H9 (cell line): ENCODE data around the gene PDGFB. TPM values are rescaled to one million over a fixed set of nuclear protein-coding genes. Genes with fewer than 3 reads are reported as not detected.

Experiments used
- DNase-seq: peaks from one replicate; pipeline ENCODE4 v3.0.0-alpha.2; 2017
- H2AFZ ChIP-seq: one replicate; pipeline ENCODE4 v1.6.1; 2013; ENCODE audit warnings: mild to moderate bottlenecking, low read length, control low read depth, moderate library complexity
- H2AK5ac ChIP-seq: 2 replicates; pipeline ENCODE4 v1.6.1; 2013; ENCODE audit warnings: low read length, control low read depth, mixed read lengths; ENCODE audit not compliant: insufficient read length
- H2BK120ac ChIP-seq: one replicate; pipeline ENCODE4 v1.6.1; 2013; ENCODE audit warnings: low read depth, mild to moderate bottlenecking, low read length, control low read depth, inconsistent platforms; ENCODE audit not compliant: poor library complexity, severe bottlenecking
- H2BK12ac ChIP-seq: 2 replicates; pipeline ENCODE4 v1.6.1; 2013; ENCODE audit warnings: low read length, control low read depth, mixed read lengths, low read depth; ENCODE audit not compliant: insufficient read length
- H2BK15ac ChIP-seq: 2 replicates; pipeline ENCODE4 v1.6.1; 2013; ENCODE audit warnings: low read depth, low read length, control low read depth
- H2BK20ac ChIP-seq: one replicate; pipeline ENCODE4 v1.6.1; 2013; ENCODE audit warnings: low read depth, mild to moderate bottlenecking, low read length, control low read depth, inconsistent platforms; ENCODE audit not compliant: poor library complexity, severe bottlenecking
- H2BK5ac ChIP-seq: 2 replicates; pipeline ENCODE4 v1.6.1; 2013; ENCODE audit warnings: low read length, control low read depth, mixed read lengths; ENCODE audit not compliant: insufficient read length
- H3K14ac ChIP-seq: 2 replicates; pipeline ENCODE4 v1.6.1; 2013; ENCODE audit warnings: low read length, control low read depth; ENCODE audit not compliant: insufficient read depth
- H3K18ac ChIP-seq: 2 replicates; pipeline ENCODE4 v1.6.1; 2013; ENCODE audit warnings: low read depth, mild to moderate bottlenecking, mixed read lengths, low read length, control low read depth; ENCODE audit not compliant: insufficient read length
- H3K23ac ChIP-seq: 2 replicates; pipeline ENCODE4 v1.6.1; 2013; ENCODE audit warnings: low read length, control low read depth, mixed read lengths, low read depth; ENCODE audit not compliant: insufficient read length
- H3K23me2 ChIP-seq: 2 replicates; pipeline ENCODE4 v1.6.1; 2013; ENCODE audit warnings: low read depth, mild to moderate bottlenecking, mixed read lengths, low read length, control low read depth; ENCODE audit not compliant: insufficient read length, poor library complexity, severe bottlenecking
- H3K27ac ChIP-seq: 2 replicates; pipeline ENCODE4 v1.5.1; 2013; ENCODE audit warnings: low read length, control low read depth, mixed read lengths, low read depth; ENCODE audit not compliant: insufficient read length
- H3K27me3 ChIP-seq: 2 replicates; pipeline ENCODE4 v1.6.1; 2013; ENCODE audit warnings: low read length, control low read depth, inconsistent platforms; ENCODE audit not compliant: insufficient read depth
- H3K4ac ChIP-seq: 2 replicates; pipeline ENCODE4 v1.6.1; 2013; ENCODE audit warnings: low read depth, mild to moderate bottlenecking, control low read depth, inconsistent platforms, low read length, moderate library complexity
- H3K4me1 ChIP-seq: 2 replicates; pipeline ENCODE4 v1.6.1; 2013; ENCODE audit warnings: low read length, control low read depth, inconsistent platforms; ENCODE audit not compliant: insufficient read depth
- H3K4me2 ChIP-seq: 2 replicates; pipeline ENCODE4 v1.6.1; 2013; ENCODE audit warnings: low read length, control low read depth, mixed read lengths; ENCODE audit not compliant: insufficient read length, insufficient read depth
- H3K56ac ChIP-seq: 2 replicates; pipeline ENCODE4 v1.6.1; 2013; ENCODE audit warnings: low read depth, mild to moderate bottlenecking, mixed read lengths, low read length, control low read depth; ENCODE audit not compliant: insufficient read length
- H3K79me1 ChIP-seq: 2 replicates; pipeline ENCODE4 v1.6.1; 2013; ENCODE audit warnings: low read depth, mild to moderate bottlenecking, moderate library complexity, low read length, control low read depth, inconsistent platforms; ENCODE audit not compliant: insufficient read depth, poor library complexity, severe bottlenecking
- H3K79me2 ChIP-seq: 2 replicates; pipeline ENCODE4 v1.6.1; 2013; ENCODE audit warnings: low read length, control low read depth, inconsistent platforms; ENCODE audit not compliant: insufficient read depth
- H3K9ac ChIP-seq: 2 replicates; pipeline ENCODE4 v1.6.1; 2013; ENCODE audit warnings: low read length, control low read depth, mixed read lengths; ENCODE audit not compliant: insufficient read length; ENCODE audit errors: extremely low read depth
- H3K9me3 ChIP-seq: one replicate; pipeline ENCODE4 v1.6.1; 2013; ENCODE audit warnings: low read depth, low read length, inconsistent platforms; ENCODE audit not compliant: control insufficient read depth
- H3T11ph ChIP-seq: one replicate; pipeline ENCODE4 v1.6.1; 2013; ENCODE audit warnings: mild to moderate bottlenecking, low read length, control low read depth, inconsistent platforms
- H4K20me1 ChIP-seq: one replicate; pipeline ENCODE4 v1.6.1; 2013; ENCODE audit not compliant: control insufficient read depth, insufficient read length, insufficient read depth
- H4K5ac ChIP-seq: 2 replicates; pipeline ENCODE4 v1.6.1; 2013; ENCODE audit warnings: low read depth, mild to moderate bottlenecking, mixed read lengths, low read length, control low read depth; ENCODE audit not compliant: insufficient read length
- H4K8ac ChIP-seq: replicated peaks from 2 replicates; pipeline ENCODE4 v1.6.1; 2013; ENCODE audit warnings: low read length, control low read depth, mixed read lengths, low read depth; ENCODE audit not compliant: insufficient read length
- H4K91ac ChIP-seq: 2 replicates; pipeline ENCODE4 v1.6.1; 2013; ENCODE audit warnings: low read depth, mild to moderate bottlenecking, moderate library complexity, mixed read lengths, low read length, control low read depth; ENCODE audit not compliant: insufficient read length
- H3K27ac Mint-ChIP-seq, 3 experiments: 2 replicates in 2 of 3; 3 replicates in 1 of 3; pipeline ENCODE4 v1.8.0; 2020 to 2021; ENCODE audit warnings: mixed read lengths in 3 of 3, mild to moderate bottlenecking in 1 of 3, moderate library complexity in 1 of 3
- H3K27me3 Mint-ChIP-seq: 2 replicates; pipeline ENCODE4 v1.8.0; 2021; ENCODE audit warnings: low read depth, mild to moderate bottlenecking, moderate library complexity, mixed read lengths
- H3K36me3 Mint-ChIP-seq, 3 experiments: 2 replicates in 2 of 3; 3 replicates in 1 of 3; pipeline ENCODE4 v1.8.0; 2020 to 2021; ENCODE audit warnings: low read depth in 3 of 3, mixed read lengths in 3 of 3; ENCODE audit not compliant: insufficient read depth in 1 of 3
- H3K4me1 Mint-ChIP-seq, 2 experiments: 2 replicates each; pipeline ENCODE4 v1.8.0; 2020; ENCODE audit warnings: mixed read lengths in 2 of 2
- H3K4me3 Mint-ChIP-seq, 2 experiments: 2 replicates in 1 of 2; 3 replicates in 1 of 2; pipeline ENCODE4 v1.8.0; 2020 to 2021; ENCODE audit warnings: mild to moderate bottlenecking in 2 of 2, mixed read lengths in 2 of 2, moderate library complexity in 1 of 2
- H3K9me3 Mint-ChIP-seq, 2 experiments: 2 replicates in 1 of 2; 3 replicates in 1 of 2; pipeline ENCODE4 v1.8.0; 2020; ENCODE audit warnings: mild to moderate bottlenecking in 2 of 2, mixed read lengths in 2 of 2, moderate library complexity in 1 of 2
- WGBS: extraction: QIAGEN DNeasy Blood & Tissue Kit; methylation state at CpG from one replicate; pipeline ENCODE4 v1.1.7; 2013; ENCODE audit warnings: missing lambda C conversion rate, low lambda C conversion rate, mixed read lengths; ENCODE audit not compliant: insufficient read length; ENCODE audit errors: extremely low coverage; 5-methylcytosine and 5-hydroxymethylcytosine counted together
- total RNA-seq: library from RNA; stranded (reverse); gene quantifications from 2 replicates; pipeline ENCODE4 v1.2.1, GENCODE V29; 2021
- TF ChIP-seq, protein P1 (sequence below): fragments of 200-600 bp; sonication (generic); conservative IDR thresholded peaks from 3 replicates; pipeline ENCODE4 v1.8.0; 2021; ENCODE audit warnings: antibody characterized with exemption, mild to moderate bottlenecking

PDGFB gene
- total RNA-seq, 1 experiment from 2014 or later: 6.1 TPM

DNA sequence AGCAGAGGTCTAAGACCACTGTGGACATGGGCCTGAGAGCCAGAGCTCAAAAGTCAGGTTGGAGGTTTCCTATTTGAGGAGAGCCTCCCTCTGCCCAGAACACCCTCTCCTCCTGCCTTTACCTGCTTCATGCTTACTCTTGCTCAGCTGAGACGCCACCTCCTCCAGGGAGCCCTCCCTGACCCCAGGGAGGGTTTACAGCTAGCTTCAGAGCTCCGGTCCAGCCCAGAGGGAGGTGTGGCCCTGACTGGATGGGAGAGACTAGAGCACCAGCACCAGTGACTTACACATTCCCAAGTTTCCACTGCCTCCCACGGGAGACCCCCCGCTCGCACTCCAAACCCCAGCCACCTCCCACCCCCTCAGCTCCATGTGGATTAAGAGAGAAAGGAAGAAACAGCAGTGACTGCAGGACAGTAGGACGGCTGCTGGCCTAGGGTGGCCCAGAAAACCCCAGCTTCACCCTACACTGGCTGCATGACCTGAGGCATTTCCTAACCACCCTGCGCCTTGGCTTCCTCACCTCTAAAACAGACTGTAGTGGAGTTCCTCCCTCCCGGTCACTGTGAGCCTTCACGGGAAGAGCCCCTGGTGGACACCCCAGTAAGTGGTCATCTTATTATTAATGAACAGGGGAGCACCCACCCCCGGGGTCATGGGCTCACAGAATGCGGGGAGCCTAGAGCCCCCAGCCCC is 24.5 kb upstream of the PDGFB start:
- no peaks in the 10 kb centered on the region for H3K4me1 ChIP-seq
- H3K79me2 ChIP-seq: no peaks in the 10 kb centered on the region
- peaks cover 1 to 7% (median 6%) of the 10 kb centered on the region in 3 experiments; a peak in 3 of 7 replicates for H3K36me3 Mint-ChIP-seq
- H3K4me2 ChIP-seq: no peak overlapping the region
- H3K27ac ChIP-seq: no peak overlapping the region
- peaks cover 13 to 15% of the 10 kb centered on the region in 2 experiments for H3K4me1 Mint-ChIP-seq
- no peak overlapping the region for H2BK120ac ChIP-seq
- H3K79me1 ChIP-seq: no peaks in the 10 kb centered on the region
- H2AK5ac ChIP-seq: no peak overlapping the region
- H4K20me1 ChIP-seq: no peaks in the 10 kb centered on the region
- no peak overlapping the region for H3K4me3 Mint-ChIP-seq
- no peaks in the 10 kb centered on the region for H3K27me3 ChIP-seq
- H3K4ac ChIP-seq: no peak overlapping the region
- 0 out of 2 replicates have a peak overlapping the region, but pooled peaks have one; percentile 53 for H3K14ac ChIP-seq
- H4K5ac ChIP-seq: no peak overlapping the region
- H3K9ac ChIP-seq: no peak overlapping the region
- no peak overlapping the region for H4K91ac ChIP-seq
- peaks cover 2% of the 10 kb centered on the region; the same call in 1 of the 2 replicates for H3K27me3 Mint-ChIP-seq
- H2BK12ac ChIP-seq: no peak overlapping the region
- no peaks in the 10 kb centered on the region for H3K23me2 ChIP-seq
- no peak for DNase-seq
- H2BK5ac ChIP-seq: no peak overlapping the region
- no peak overlapping the region for H3K18ac ChIP-seq
- WGBS: no CpG with 5 or more reads among the region's 11 CpGs
- H3K56ac ChIP-seq: no peak overlapping the region
- no peak overlapping the region for H3K23ac ChIP-seq
- no peak overlapping the region for H3T11ph ChIP-seq
- TF ChIP-seq, protein P1, sequence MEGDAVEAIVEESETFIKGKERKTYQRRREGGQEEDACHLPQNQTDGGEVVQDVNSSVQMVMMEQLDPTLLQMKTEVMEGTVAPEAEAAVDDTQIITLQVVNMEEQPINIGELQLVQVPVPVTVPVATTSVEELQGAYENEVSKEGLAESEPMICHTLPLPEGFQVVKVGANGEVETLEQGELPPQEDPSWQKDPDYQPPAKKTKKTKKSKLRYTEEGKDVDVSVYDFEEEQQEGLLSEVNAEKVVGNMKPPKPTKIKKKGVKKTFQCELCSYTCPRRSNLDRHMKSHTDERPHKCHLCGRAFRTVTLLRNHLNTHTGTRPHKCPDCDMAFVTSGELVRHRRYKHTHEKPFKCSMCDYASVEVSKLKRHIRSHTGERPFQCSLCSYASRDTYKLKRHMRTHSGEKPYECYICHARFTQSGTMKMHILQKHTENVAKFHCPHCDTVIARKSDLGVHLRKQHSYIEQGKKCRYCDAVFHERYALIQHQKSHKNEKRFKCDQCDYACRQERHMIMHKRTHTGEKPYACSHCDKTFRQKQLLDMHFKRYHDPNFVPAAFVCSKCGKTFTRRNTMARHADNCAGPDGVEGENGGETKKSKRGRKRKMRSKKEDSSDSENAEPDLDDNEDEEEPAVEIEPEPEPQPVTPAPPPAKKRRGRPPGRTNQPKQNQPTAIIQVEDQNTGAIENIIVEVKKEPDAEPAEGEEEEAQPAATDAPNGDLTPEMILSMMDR: no peak
- no peak overlapping the region for H2AFZ ChIP-seq
- H2BK20ac ChIP-seq: no peak overlapping the region
- H3K9me3 ChIP-seq: no peaks in the 10 kb centered on the region
- H4K8ac ChIP-seq: no peak overlapping the region
- peaks cover 3 to 6% of the 10 kb centered on the region in 2 experiments for H3K9me3 Mint-ChIP-seq
- H2BK15ac ChIP-seq: no peak overlapping the region
- H3K27ac Mint-ChIP-seq: peak overlapping the region in 1 of 3 experiments; percentile 64; a peak in 2 of 7 replicates
